IPS-NIHi11 (cell line): ENCODE measurements around the gene PROKR1.

Source experiments
- DNase-seq: peaks from one replicate; pipeline ENCODE4 v3.0.0; 2012; ENCODE audit warnings: mixed read lengths, low spot score

Gene PROKR1

GRCh38 chr2:68698567-68699377 is 55.4 kb downstream of the PROKR1 start:
- DNase-seq, result no peak

- DNase-seq, result no peak
Observed at GRCh38 chr2:68700560-68700959, 57.2 kb downstream of the PROKR1 start.

GRCh38 chr2:68706637-68707036 is 63.3 kb downstream of the PROKR1 start:
- DNase-seq, result no peak
